Activated CD4-positive, alpha-beta T cell treated with anti-CD3 and anti-CD28 coated beads, Interleukin-10, Interleukin-2, amounts not matched to agents 100 ng/mL and 50 ng/mL, durations not matched to agents 16 hours and 8 hours (primary cell): ENCODE results near the gene ENTPD3.
A peak's percentile ranks its signal among the peaks of the same experiment; 100 is the strongest.
"Not testable (repeated sequence)": the region's sequence is repeated elsewhere in the genome, so short reads cannot be mapped to it uniquely, and the experiment has no call there.

ENCODE experiments used
- DNase-seq: peaks from one replicate; pipeline ENCODE4 v3.0.0-alpha.2; 2020

ENTPD3 gene

DNA sequence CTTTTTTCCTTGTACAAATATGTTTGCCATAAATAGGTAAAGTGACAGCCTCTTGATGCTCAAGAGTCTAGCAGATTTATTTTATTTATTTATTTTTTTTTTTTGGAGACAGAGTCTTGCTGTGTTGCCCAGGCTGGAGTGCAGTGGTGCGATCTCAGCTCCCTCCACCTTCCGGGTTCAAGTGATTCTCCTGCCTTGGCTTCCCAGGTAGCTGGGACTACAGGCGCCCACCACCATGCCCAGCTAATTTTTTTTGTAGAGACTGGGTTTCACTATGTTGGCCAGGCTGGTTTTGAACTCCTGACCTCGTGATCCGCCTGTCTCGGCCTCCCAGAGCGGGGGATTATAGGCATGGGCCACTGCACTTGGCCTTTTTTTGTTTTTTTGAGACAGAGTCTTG is 75.9 kb downstream of the ENTPD3 start:
- DNase-seq: not testable (repeated sequence)

GRCh38 chr3:40463579-40463978 is 76.6 kb downstream of the ENTPD3 start:
- no peak for DNase-seq

- DNase-seq: peak; percentile 30
Measured at GRCh38 chr3:40464339-40465110, 77.5 kb downstream of the ENTPD3 start.

DNA sequence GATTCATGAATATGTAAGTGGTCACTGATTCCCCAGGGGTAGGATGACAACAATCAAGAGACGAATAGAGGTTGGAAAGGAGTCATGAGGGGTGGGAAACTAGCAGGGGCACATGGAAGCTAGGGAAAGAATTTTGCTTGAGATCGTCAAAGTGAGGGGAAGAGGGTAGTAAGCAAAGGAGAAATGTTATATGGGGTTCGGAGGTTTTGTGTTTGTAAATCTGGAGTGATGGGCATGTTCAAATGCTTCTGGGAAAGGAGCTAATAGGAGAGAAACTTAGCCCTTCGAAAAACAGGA is 78.1 kb downstream of the ENTPD3 start:
- DNase-seq: no peak

DNA sequence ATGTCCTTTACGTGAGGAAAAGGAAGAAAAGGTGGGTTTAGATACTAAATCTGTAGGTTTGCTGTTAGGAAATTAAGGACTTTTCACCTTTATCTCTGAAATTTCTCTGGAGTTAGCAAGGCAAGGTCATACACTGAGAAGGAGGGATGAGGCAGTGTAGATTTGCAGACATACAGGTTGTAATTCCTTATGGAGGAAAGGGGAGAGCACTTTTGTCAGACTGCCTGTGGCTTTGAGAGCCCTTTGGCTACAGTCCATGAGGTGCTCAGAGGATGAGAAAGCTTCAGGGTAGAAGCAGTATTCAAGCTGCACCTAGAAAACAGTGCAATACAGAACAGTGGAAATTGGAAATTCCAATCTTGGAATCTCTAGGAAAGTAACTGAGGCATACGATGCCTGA is 78.5 kb downstream of the ENTPD3 start:
- DNase-seq: no peak

DNA sequence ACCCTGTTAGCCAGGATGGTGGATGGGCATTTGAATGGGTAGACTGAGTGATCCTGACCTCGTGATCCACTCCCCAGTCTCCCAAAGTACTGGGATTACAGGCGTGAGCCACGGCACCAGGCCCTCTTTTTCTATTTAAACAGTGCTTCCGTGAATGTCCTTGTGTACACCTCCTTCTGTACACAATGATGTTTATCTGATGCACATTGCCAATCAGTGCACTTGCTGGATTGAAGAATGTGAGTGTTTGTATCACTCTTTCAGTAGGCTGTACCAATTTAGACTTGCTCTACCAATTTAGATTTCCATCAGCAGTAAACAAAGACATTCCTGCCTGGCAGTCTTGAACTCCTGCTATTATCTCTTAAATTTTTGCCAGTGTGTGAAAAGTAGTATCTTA is 81.0 kb downstream of the ENTPD3 start:
- no peak for DNase-seq

DNA sequence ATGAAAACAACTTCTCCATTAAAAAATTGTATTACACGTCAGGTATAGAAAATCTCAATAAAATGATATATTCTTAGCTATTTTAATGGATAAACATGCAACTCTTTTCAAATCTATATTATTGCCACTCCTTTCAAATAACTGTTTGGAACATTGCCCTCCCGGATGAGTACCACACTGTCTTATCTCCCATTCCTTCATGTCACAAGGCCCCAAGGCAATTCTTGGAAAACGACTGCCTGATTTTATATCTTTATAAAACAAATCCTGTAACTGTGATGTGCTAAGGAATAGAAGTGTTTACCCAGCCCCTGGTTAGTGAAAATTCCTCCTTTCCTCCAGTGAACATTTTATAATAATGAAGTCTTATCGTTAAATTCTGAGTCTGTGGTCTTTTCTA is 83.7 kb downstream of the ENTPD3 start:
- DNase-seq: no peak

- DNase-seq: peak; percentile 57
Measured at GRCh38 chr3:40476478-40477470, 89.8 kb downstream of the ENTPD3 start, which contains the start of gene ZNF619. Gene ZNF619 (plus strand): TSS chr3:40477122. CDS start chr3:40477980, 858 bp downstream.

DNA sequence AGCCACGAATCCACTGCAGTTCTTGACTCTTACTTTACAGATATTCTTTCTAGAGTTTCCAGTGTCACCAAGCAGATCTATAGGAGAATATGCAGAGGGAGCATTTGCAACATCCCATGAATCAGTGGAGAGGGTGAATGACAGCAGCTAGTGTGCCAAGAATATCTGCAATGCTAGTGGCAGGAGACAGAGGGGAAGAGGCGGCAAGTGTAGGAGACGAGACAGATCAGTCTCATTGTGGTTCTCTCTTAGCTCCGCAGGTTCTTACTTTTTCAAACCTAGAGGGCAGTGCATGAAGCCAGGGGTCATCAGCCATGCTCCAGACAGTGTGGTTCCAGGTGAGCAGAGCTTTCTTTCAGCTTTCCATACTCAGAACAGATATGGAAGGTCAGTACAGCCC is 90.7 kb downstream of the ENTPD3 start:
- no peak for DNase-seq
